Measurements from ENCODE around the gene NUDT2. TPM values are rescaled to one million over a fixed set of nuclear protein-coding genes. Genes with fewer than 3 reads are reported as not detected.

The NUDT2 gene
- total and polyA plus RNA-seq, 2 of the 4 experiments (the other 2 are of a cell fraction): 36.6 to 45.0 TPM

- Histone ChIP-seq H3K18ac (ENCODE audit: low read depth, low read length) (no peak overlapping the region), H3K4me2 (ENCODE audit: low read depth, low read length) (peak overlapping the region; percentile 92; the same call in 1 of the 2 replicates), H4K20me1 (ENCODE audit: insufficient read depth, low read length) (no peaks in the 10 kb centered on the region), H3K4ac (ENCODE audit: low read depth, low read length) (no peak overlapping the region; the same call in 1 of the 2 replicates), H3K9me3 (ENCODE audit: control insufficient read depth, insufficient read depth, low read length) (no peaks in the 10 kb centered on the region), H3K4me1 (ENCODE audit: control insufficient read depth, insufficient read depth, low read length) (peaks cover 6% of the 10 kb centered on the region), H3K23ac (ENCODE audit: low read depth, low read length) (0 out of 2 replicates have a peak overlapping the region, but pooled peaks have one; percentile 70), H4K5ac (ENCODE audit: low read depth, low read length) (no peak overlapping the region; the same call in 1 of the 2 replicates), H3K4me3 (ENCODE audit: insufficient read depth, low read depth, low read length) (peak overlapping the region; percentile 58; the same call in 1 of the 2 replicates), H3K14ac (replicated peaks; ENCODE audit: low read depth, low read length) (no peak overlapping the region), H3K27ac (ENCODE audit: insufficient read depth, low read length) (no peak overlapping the region), H2BK120ac (ENCODE audit: low read depth, low read length) (no peak overlapping the region), H3K9me1 (ENCODE audit: insufficient read depth, low read length) (peaks cover 4% of the 10 kb centered on the region; the same call in 1 of the 2 replicates), H3K36me3 (ENCODE audit: control insufficient read depth, insufficient read depth, low read length) (no peaks in the 10 kb centered on the region), H3K56ac (ENCODE audit: extremely low read depth, insufficient read depth, low read length) (no peak overlapping the region), H2AK9ac (replicated peaks; ENCODE audit: low read depth, low read length, poor library complexity) (no peak overlapping the region), H2AFZ (replicated peaks; ENCODE audit: low read length, poor library complexity) (peak overlapping the region; percentile 98), H2BK5ac (ENCODE audit: low read depth, low read length, poor library complexity, severe bottlenecking) (no peak overlapping the region), H2BK20ac (ENCODE audit: low read depth, low read length) (no peak overlapping the region), H2BK15ac (ENCODE audit: low read depth, low read length) (no peak overlapping the region), H4K8ac (ENCODE audit: low read depth in 2 of 2, low read length in 2 of 2) (peak overlapping the region; percentile 82 to 83; a peak in 2 of 4 replicates), H3K27me3 (ENCODE audit: control insufficient read depth, insufficient read depth, low read length) (no peaks in the 10 kb centered on the region; the same call in 1 of the 2 replicates), H2AK5ac (ENCODE audit: low read depth, low read length) (no peak overlapping the region), H3K9ac (ENCODE audit: low read depth, low read length) (no peak overlapping the region), H3K79me1 (ENCODE audit: low read depth in 1 of 2, low read length in 2 of 2) (no peaks in the 10 kb centered on the region), H4K91ac (ENCODE audit: insufficient read depth, low read depth, low read length) (peak overlapping the region; percentile 28; the same call in 1 of the 2 replicates)
- ChIA-PET CTCF (no interaction called here), POLR2A (ENCODE audit: unreplicated experiment) (interaction anchor here (0.7 kb wide), 1 partner anchor 139 kb away, joined by 3 read pairs; no protein-coding TSS in a partner anchor)
- DNase-seq (no peak), ATAC-seq (ENCODE audit: low read depth) (no peak)
- in situ Hi-C loops (cut with MboI; ENCODE audit: low sequenced_read_pairs): no loop called here
- intact Hi-C loops (cut with micrococcal nuclease): no loop called here
- TF ChIP-seq USF2 (IDR thresholded peaks at IDR 0.05; ENCODE audit: low read depth, low read length) (no peak), MXI1 (IDR thresholded peaks at IDR 0.05; ENCODE audit: borderline replicate concordance, low read depth, low read length) (no peak), CEBPB (IDR thresholded peaks at IDR 0.05; ENCODE audit: low read depth, low read length) (no peak), CTCF (conservative IDR thresholded peaks at IDR 0.05; ENCODE audit: low read depth, low read length) (no peak), NFE2L2 (IDR thresholded peaks at IDR 0.05; ENCODE audit: low read depth, low read length) (no peak)
- 19% methylated on average over 6 of the region's 17 CpGs; no CpG with 5 or more reads in 1 of the 2 experiments for WGBS, 2 experiments (ENCODE audit: extremely low coverage in 2 of 2, insufficient read length in 1 of 2)
- dilution Hi-C loops (cut with HindIII; ENCODE audit: low sequenced_read_pairs, unreplicated experiment): no loop called here
- no TSS peak for BruUV-seq (replicated peaks)
Observed at GRCh38 chr9:34381323-34381722, 52.0 kb downstream of the NUDT2 start.
